T-helper 2 cell treated with Interferon-gamma antibody and Interleukin-4, amounts not matched to agents 5 μg/mL and 100 μg/mL, for 36 hours (primary cell): Measurements from ENCODE around the gene WASF2.
"Not testable (repeated sequence)": the region's sequence is repeated elsewhere in the genome, so short reads cannot be mapped to it uniquely, and the experiment has no call there.

Experiments used
- DNase-seq: peaks from one replicate; pipeline ENCODE4 v3.0.0; 2021; ENCODE audit warnings: low spot score
- H3K27ac Mint-ChIP-seq: one replicate; pipeline ENCODE4 v1.8.0; 2021; ENCODE audit warnings: mild to moderate bottlenecking, mixed read lengths
- H3K27me3 Mint-ChIP-seq: one replicate; pipeline ENCODE4 v1.8.0; 2021; ENCODE audit warnings: low read depth, mixed read lengths
- H3K36me3 Mint-ChIP-seq: one replicate; pipeline ENCODE4 v1.8.0; 2021; ENCODE audit warnings: low read depth, mixed read lengths
- H3K4me1 Mint-ChIP-seq: one replicate; pipeline ENCODE4 v1.8.0; 2021; ENCODE audit warnings: low read depth, mixed read lengths
- H3K4me3 Mint-ChIP-seq: one replicate; pipeline ENCODE4 v1.8.0; 2022; ENCODE audit warnings: mild to moderate bottlenecking, moderate library complexity, mixed read lengths
- H3K9me3 Mint-ChIP-seq: one replicate; pipeline ENCODE4 v1.8.0; 2021; ENCODE audit warnings: mixed read lengths

Gene WASF2

GRCh38 chr1:27439150-27439549, 50.8 kb downstream of the WASF2 start:
- H3K36me3 Mint-ChIP-seq, result peaks cover 12% of the 10 kb centered on the region
- H3K4me1 Mint-ChIP-seq, result peaks cover 49% of the 10 kb centered on the region
- no peaks in the 10 kb centered on the region for H3K27me3 Mint-ChIP-seq
- H3K27ac Mint-ChIP-seq, result no peak overlapping the region
- no peak for DNase-seq
- H3K4me3 Mint-ChIP-seq, result no peak overlapping the region
- no peaks in the 10 kb centered on the region for H3K9me3 Mint-ChIP-seq

- Mint-ChIP-seq H3K36me3 (peaks cover 14% of the 10 kb centered on the region), H3K27me3 (no peaks in the 10 kb centered on the region), H3K4me3 (no peak overlapping the region), H3K27ac (no peak overlapping the region), H3K4me1 (peaks cover 49% of the 10 kb centered on the region), H3K9me3 (no peaks in the 10 kb centered on the region)
- no peak for DNase-seq
These were observed 51.3 kb downstream of the WASF2 start for GRCh38 chr1:27438621-27439061.

GRCh38 chr1:27436204-27437159, 53.5 kb downstream of the WASF2 start:
- Mint-ChIP-seq H3K36me3 (peaks cover 14% of the 10 kb centered on the region), H3K4me1 (peaks cover 58% of the 10 kb centered on the region), H3K27ac (peak overlapping the region; percentile 72), H3K9me3 (no peaks in the 10 kb centered on the region), H3K27me3 (no peaks in the 10 kb centered on the region), H3K4me3 (peak overlapping the region; percentile 43)
- no peak for DNase-seq

GRCh38 chr1:27435566-27436203, 54.3 kb downstream of the WASF2 start:
- no peak for DNase-seq
- H3K4me3 Mint-ChIP-seq, result peak overlapping the region; percentile 43
- no peaks in the 10 kb centered on the region for H3K27me3 Mint-ChIP-seq
- H3K27ac Mint-ChIP-seq, result peak overlapping the region; percentile 72
- peaks cover 66% of the 10 kb centered on the region for H3K4me1 Mint-ChIP-seq
- H3K9me3 Mint-ChIP-seq, result no peaks in the 10 kb centered on the region
- peaks cover 14% of the 10 kb centered on the region for H3K36me3 Mint-ChIP-seq

- H3K27ac Mint-ChIP-seq, result no peak overlapping the region
- H3K27me3 Mint-ChIP-seq, result no peaks in the 10 kb centered on the region
- H3K4me1 Mint-ChIP-seq, result peaks cover 71% of the 10 kb centered on the region
- peaks cover 9% of the 10 kb centered on the region for H3K36me3 Mint-ChIP-seq
- no peaks in the 10 kb centered on the region for H3K9me3 Mint-ChIP-seq
- no peak for DNase-seq
- H3K4me3 Mint-ChIP-seq, result no peak overlapping the region
These were observed 56.3 kb downstream of the WASF2 start for GRCh38 chr1:27433706-27434105.

- H3K4me3 Mint-ChIP-seq, H3K27ac Mint-ChIP-seq: not testable (repeated sequence)
These were observed 57.2 kb downstream of the WASF2 start for GRCh38 chr1:27432725-27433124.

GRCh38 chr1:27431601-27431940, 58.4 kb downstream of the WASF2 start:
- peaks cover 65% of the 10 kb centered on the region for H3K4me1 Mint-ChIP-seq
- peak overlapping the region; percentile 71 for H3K4me3 Mint-ChIP-seq
- no peaks in the 10 kb centered on the region for H3K27me3 Mint-ChIP-seq
- H3K9me3 Mint-ChIP-seq, result no peaks in the 10 kb centered on the region
- DNase-seq, result no peak
- peaks cover 21% of the 10 kb centered on the region for H3K36me3 Mint-ChIP-seq
- H3K27ac Mint-ChIP-seq, result peak overlapping the region; percentile 49

More at GRCh38 chr1:27432725-27433124, 57.2 kb downstream of the WASF2 start:
- H3K9me3 Mint-ChIP-seq, H3K27me3 Mint-ChIP-seq, DNase-seq: not testable (repeated sequence)
- Mint-ChIP-seq H3K36me3 (peaks cover 16% of the 10 kb centered on the region), H3K4me1 (peaks cover 71% of the 10 kb centered on the region)

GRCh38 chr1:27430903-27431600, 58.9 kb downstream of the WASF2 start:
- Mint-ChIP-seq H3K4me1 (peaks cover 63% of the 10 kb centered on the region), H3K27me3 (no peaks in the 10 kb centered on the region), H3K9me3 (no peaks in the 10 kb centered on the region), H3K27ac (peak overlapping the region; percentile 75), H3K4me3 (peak overlapping the region; percentile 71), H3K36me3 (peaks cover 24% of the 10 kb centered on the region)
- DNase-seq, result peak; percentile 15

- Mint-ChIP-seq H3K4me3 (peak overlapping the region; percentile 81), H3K4me1 (peaks cover 61% of the 10 kb centered on the region), H3K9me3 (no peaks in the 10 kb centered on the region), H3K36me3 (peaks cover 28% of the 10 kb centered on the region), H3K27ac (peak overlapping the region; percentile 84), H3K27me3 (no peaks in the 10 kb centered on the region)
- no peak for DNase-seq
These were observed 60.9 kb downstream of the WASF2 start for GRCh38 chr1:27429029-27429425.

- H3K36me3 Mint-ChIP-seq, result peaks cover 26% of the 10 kb centered on the region
- no peaks in the 10 kb centered on the region for H3K9me3 Mint-ChIP-seq
- H3K4me3 Mint-ChIP-seq, result peak overlapping the region; percentile 81
- peaks cover 63% of the 10 kb centered on the region for H3K4me1 Mint-ChIP-seq
- no peak for DNase-seq
- peak overlapping the region; percentile 84 for H3K27ac Mint-ChIP-seq
- no peaks in the 10 kb centered on the region for H3K27me3 Mint-ChIP-seq
These were observed 61.5 kb downstream of the WASF2 start for GRCh38 chr1:27428316-27429028.

GRCh38 chr1:27427816-27428315, 62.1 kb downstream of the WASF2 start:
- H3K27ac Mint-ChIP-seq, result peak overlapping the region; percentile 84
- H3K36me3 Mint-ChIP-seq, result peaks cover 26% of the 10 kb centered on the region
- H3K9me3 Mint-ChIP-seq, result no peaks in the 10 kb centered on the region
- peaks cover 60% of the 10 kb centered on the region for H3K4me1 Mint-ChIP-seq
- DNase-seq, result no peak
- no peaks in the 10 kb centered on the region for H3K27me3 Mint-ChIP-seq
- peak overlapping the region; percentile 81 for H3K4me3 Mint-ChIP-seq

GRCh38 chr1:27427329-27427728, 62.6 kb downstream of the WASF2 start:
- H3K4me1 Mint-ChIP-seq, result peaks cover 63% of the 10 kb centered on the region
- H3K27ac Mint-ChIP-seq, result no peak overlapping the region
- H3K9me3 Mint-ChIP-seq, result no peaks in the 10 kb centered on the region
- H3K4me3 Mint-ChIP-seq, result peak overlapping the region; percentile 16
- H3K27me3 Mint-ChIP-seq, result no peaks in the 10 kb centered on the region
- H3K36me3 Mint-ChIP-seq, result peaks cover 26% of the 10 kb centered on the region
- no peak for DNase-seq

- no peaks in the 10 kb centered on the region for H3K9me3 Mint-ChIP-seq
- H3K27ac Mint-ChIP-seq, result no peak overlapping the region
- H3K4me1 Mint-ChIP-seq, result peaks cover 54% of the 10 kb centered on the region
- peaks cover 30% of the 10 kb centered on the region for H3K36me3 Mint-ChIP-seq
- DNase-seq, result no peak
- no peaks in the 10 kb centered on the region for H3K27me3 Mint-ChIP-seq
- no peak overlapping the region for H3K4me3 Mint-ChIP-seq
These were observed 66.3 kb downstream of the WASF2 start for GRCh38 chr1:27423709-27424108.
